HepG2 (cell line): ENCODE measurements around the gene GRM7. TPM values are rescaled to one million over a fixed set of nuclear protein-coding genes. Genes with fewer than 3 reads are reported as not detected.

Source experiments
- ATAC-seq: fragments of 200-7000 bp; cut with Tn5 transposase; 3 replicates; pipeline ENCODE4 v1.9.1; 2020; ENCODE audit warnings: mild to moderate bottlenecking, moderate library complexity
- BruUV-seq: library from RNA; stranded (reverse); fragments of 400-500 nt; replicated peaks from 2 replicates; lab custom pipeline; 2021; lab: Mats Ljungman, UMichigan
- CTCF ChIA-PET: fragments of 300-600 bp; formaldehyde crosslinking; extraction: SDS; loops from one replicate; lab custom pipeline; 2021; ENCODE audit warnings: low total read pairs, inconsistent platforms, low intra/inter-chr PET ratio; lab: Yijun Ruan, JAX
- POLR2A ChIA-PET: fragments of 350-600 bp; sonication (Branson Sonifier 250); formaldehyde crosslinking; loops from one replicate; lab custom pipeline; 2020; ENCODE audit warnings: antibody characterized with exemption, inconsistent platforms; lab: Yijun Ruan, JAX
- DNase-seq: peaks from one replicate; pipeline ENCODE4 v3.0.0-alpha.2; 2015; ENCODE audit warnings: low spot score
- FAIRE-seq: peaks from 3 replicates; lab custom pipeline; 2011; peaks lifted over from hg19 to GRCh38; lab: Jason Lieb, UNC
- H2AFZ ChIP-seq: one replicate; pipeline ENCODE4 v1.6.1; 2011; ENCODE audit warnings: low read length, inconsistent platforms
- H3K27ac ChIP-seq: fragments of 300-600 bp; 3 replicates; pipeline ENCODE4 v1.8.0; 2011; ENCODE audit warnings: mixed run types, mild to moderate bottlenecking, mixed read lengths, low read length, inconsistent platforms; ENCODE audit not compliant: insufficient read depth; ENCODE audit errors: extremely low read length
- H3K27me3 ChIP-seq, 2 experiments: fragments of 200-600 bp in 1 of 2; 2 replicates in 1 of 2; 3 replicates in 1 of 2; pipeline versions ENCODE4 v1.6.0 to v1.8.0; 2011; ENCODE audit warnings: low read length in 2 of 2, mild to moderate bottlenecking in 2 of 2, moderate library complexity in 2 of 2, inconsistent platforms in 1 of 2; ENCODE audit not compliant: insufficient read depth in 2 of 2, control insufficient read depth in 1 of 2
- H3K36me3 ChIP-seq, 2 experiments: fragments of 200-600 bp in 1 of 2; replicated peaks in 1 of 2; 2 replicates in 1 of 2; 3 replicates in 1 of 2; pipeline versions ENCODE4 v1.5.1 to v1.8.0; 2011; ENCODE audit warnings: low read length in 2 of 2, inconsistent platforms in 1 of 2; ENCODE audit not compliant: insufficient read depth in 2 of 2, control insufficient read depth in 1 of 2
- H3K4me1 ChIP-seq: 2 replicates; pipeline ENCODE4 v1.5.1; 2012; ENCODE audit warnings: low read length, inconsistent platforms; ENCODE audit not compliant: insufficient read depth
- H3K4me2 ChIP-seq: 2 replicates; pipeline ENCODE4 v1.6.0; 2011; ENCODE audit warnings: low read depth, low read length, inconsistent platforms
- H3K4me3 ChIP-seq, 3 experiments: fragments of 200-600 bp in 1 of 3; sonication (generic), shearing (Covaris generic) in 1 of 3; replicated peaks in 1 of 3; 2 replicates each; pipeline ENCODE4 v1.5.1; 2011 to 2016; ENCODE audit warnings: low read length in 3 of 3, inconsistent platforms in 2 of 3, low read depth in 2 of 3, mild to moderate bottlenecking in 2 of 3, control low read depth in 1 of 3, mixed read lengths in 1 of 3; ENCODE audit not compliant: insufficient read depth in 1 of 3
- H3K79me2 ChIP-seq: one replicate; pipeline ENCODE4 v1.6.1; 2011; ENCODE audit warnings: low read length, inconsistent platforms; ENCODE audit not compliant: insufficient read depth
- H3K9ac ChIP-seq: 2 replicates; pipeline ENCODE4 v1.6.0; 2011; ENCODE audit warnings: mild to moderate bottlenecking, low read depth, low read length, inconsistent platforms; ENCODE audit not compliant: insufficient read depth
- H3K9me3 ChIP-seq: 2 replicates; pipeline ENCODE4 v1.5.1; 2012; ENCODE audit warnings: mild to moderate bottlenecking, low read length
- H4K20me1 ChIP-seq: 2 replicates; pipeline ENCODE4 v1.6.0; 2011; ENCODE audit warnings: inconsistent platforms, mild to moderate bottlenecking, low read length, moderate library complexity; ENCODE audit not compliant: insufficient read depth
- FOXP1 ChIP-seq, 2 experiments: fragments of 450-650 bp in 1 of 2; IDR thresholded peaks; 2 replicates each; pipeline ENCODE4 v1.6.1; 2017 to 2018; ENCODE audit warnings: antibody characterized with exemption in 1 of 2
- GLI4 ChIP-seq: sonication (generic); formaldehyde crosslinking; IDR thresholded peaks from 2 replicates; pipeline ENCODE4 v1.5.1; 2020; ENCODE audit warnings: missing genetic modification reagents, mild to moderate bottlenecking, moderate library complexity, borderline replicate concordance
- MIER3 ChIP-seq: IDR thresholded peaks from 2 replicates; pipeline ENCODE4 v1.6.1; 2016; ENCODE audit warnings: missing compliant biosample characterization, borderline replicate concordance
- SRF ChIP-seq: IDR thresholded peaks from 2 replicates; pipeline ENCODE4 v1.6.1; 2011; ENCODE audit warnings: mild to moderate bottlenecking, low read depth, low read length, moderate library complexity
- ZBTB3 ChIP-seq: sonication (generic); formaldehyde crosslinking; IDR thresholded peaks from 2 replicates; pipeline ENCODE4 v1.4.0; 2020; ENCODE audit warnings: low read depth, mild to moderate bottlenecking, moderate library complexity, missing genetic modification reagents, borderline replicate concordance
- ZBTB7B ChIP-seq: sonication (generic); formaldehyde crosslinking; IDR thresholded peaks from 2 replicates; pipeline ENCODE4 v1.4.0; 2020; ENCODE audit warnings: missing genetic modification reagents
- ZNF34 ChIP-seq: sonication (generic); formaldehyde crosslinking; IDR thresholded peaks from 2 replicates; pipeline ENCODE4 v1.4.0; 2020; ENCODE audit warnings: mild to moderate bottlenecking, missing genetic modification reagents, borderline replicate concordance
- WGBS: methylation state at CpG from one replicate; pipeline ENCODE4 v1.1.6; 2017; ENCODE audit warnings: low lambda C conversion rate; 5-methylcytosine and 5-hydroxymethylcytosine counted together
- in situ Hi-C: cut with HindIII; loops from 2 replicates; pipeline ENCODE4 v1.10.0; 2017; ENCODE audit warnings: low pct_unique_long_range_greater_than_20kb; ENCODE audit not compliant: extremely low pct_ligation_motif_present
- intact Hi-C: fragments of 100-400 bp; cut with micrococcal nuclease; formaldehyde crosslinking; loops from one replicate; pipeline ENCODE4 v1.10.0; 2022; ENCODE audit not compliant: unreplicated experiment
- polyA plus RNA-seq, 8 experiments: library from polyadenylated mRNA; depleted of rRNA in 3 of 8; stranded (reverse) in 7 of 8; unstranded in 1 of 8; fragments of >200 nt; fragmentation: Illumina TruSeq in 4 of 8; extraction: Trizol in 4 of 8; gene quantifications; 2 replicates each; pipeline versions ENCODE4 v1.2.1 to v1.2.3, GENCODE V29; 2011 to 2016; ENCODE audit warnings: low read depth in 4 of 8, missing spikeins in 1 of 8, mixed read lengths in 1 of 8; ENCODE audit not compliant: insufficient read depth in 1 of 8
- total RNA-seq, 5 experiments: library from RNA; depleted of rRNA; stranded (reverse); fragments of >200 nt; fragmentation: Illumina TruSeq; extraction: Trizol; gene quantifications; 2 replicates each; pipeline ENCODE4 v1.2.3, GENCODE V29; 2016; ENCODE audit warnings: low read depth in 1 of 5
- TF ChIP-seq, protein P1 (sequence below): IDR thresholded peaks from 2 replicates; pipeline ENCODE4 v1.6.1; 2016; ENCODE audit warnings: control low read depth
- TF ChIP-seq, protein P2 (sequence below): sonication (generic); formaldehyde crosslinking; IDR thresholded peaks from 2 replicates; pipeline ENCODE4 v1.4.0; 2020; ENCODE audit warnings: mild to moderate bottlenecking, missing genetic modification reagents
- TF ChIP-seq, protein P3 (sequence below): sonication (generic); formaldehyde crosslinking; IDR thresholded peaks from 2 replicates; pipeline ENCODE4 v1.5.1; 2020; ENCODE audit warnings: missing genetic modification reagents, mild to moderate bottlenecking, borderline replicate concordance

GRM7 gene
- total and polyA plus RNA-seq, 2 of the 13 experiments (the other 11 are each of a cell fraction or from before 2014, with no cell fraction given), result not detected

DNA sequence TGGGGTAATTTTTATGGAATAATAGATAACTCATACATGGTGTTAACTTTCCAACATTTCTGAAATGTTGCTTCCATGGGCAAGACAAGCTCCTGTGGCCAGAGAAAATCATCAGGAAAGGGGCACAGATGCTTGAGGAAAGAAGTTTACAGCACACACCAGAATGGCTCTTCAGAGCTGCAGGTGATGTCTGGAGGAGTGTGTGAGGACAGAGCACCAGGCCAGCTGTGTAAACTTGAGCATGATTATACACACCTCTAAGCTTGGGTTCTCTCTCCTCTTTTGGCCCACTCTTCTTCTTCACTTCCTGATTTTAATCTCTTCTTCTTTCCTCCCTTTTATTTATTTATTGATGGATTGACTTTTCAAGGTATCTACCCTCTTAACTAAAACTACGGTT is 676.0 kb downstream of the GRM7 start:
- Histone ChIP-seq H3K4me2 (no peak overlapping the region), H3K9me3 (peaks cover 71% of the 10 kb centered on the region), H2AFZ (no peak overlapping the region), H3K4me1 (no peaks in the 10 kb centered on the region), H3K27ac (no peak overlapping the region)
- WGBS, result 22% methylated on average over 1 of the region's 1 CpG
- no TSS peak for BruUV-seq
- no peak for FAIRE-seq
- in situ Hi-C loops, result no loop called here
- ATAC-seq, result no peak
- DNase-seq, result no peak
- ChIA-PET CTCF (no interaction called here), POLR2A (no interaction called here)
- TF ChIP-seq ZBTB7B (no peak), GLI4 (CRISPR knock-in tag) (no peak), ZNF34 (no peak), MIER3 (CRISPR knock-in tag) (no peak), SRF (no peak), FOXP1 (IDR thresholded peaks at IDR 0.05) (no peak), FOXP1 (CRISPR knock-in tag; IDR thresholded peaks at IDR 0.05) (no peak), ZBTB3 (CRISPR knock-in tag) (no peak)
- TF ChIP-seq, protein P1, sequence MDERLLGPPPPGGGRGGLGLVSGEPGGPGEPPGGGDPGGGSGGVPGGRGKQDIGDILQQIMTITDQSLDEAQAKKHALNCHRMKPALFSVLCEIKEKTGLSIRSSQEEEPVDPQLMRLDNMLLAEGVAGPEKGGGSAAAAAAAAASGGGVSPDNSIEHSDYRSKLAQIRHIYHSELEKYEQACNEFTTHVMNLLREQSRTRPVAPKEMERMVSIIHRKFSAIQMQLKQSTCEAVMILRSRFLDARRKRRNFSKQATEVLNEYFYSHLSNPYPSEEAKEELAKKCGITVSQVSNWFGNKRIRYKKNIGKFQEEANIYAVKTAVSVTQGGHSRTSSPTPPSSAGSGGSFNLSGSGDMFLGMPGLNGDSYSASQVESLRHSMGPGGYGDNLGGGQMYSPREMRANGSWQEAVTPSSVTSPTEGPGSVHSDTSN (CRISPR knock-in tag), result no peak
- TF ChIP-seq, protein P2, sequence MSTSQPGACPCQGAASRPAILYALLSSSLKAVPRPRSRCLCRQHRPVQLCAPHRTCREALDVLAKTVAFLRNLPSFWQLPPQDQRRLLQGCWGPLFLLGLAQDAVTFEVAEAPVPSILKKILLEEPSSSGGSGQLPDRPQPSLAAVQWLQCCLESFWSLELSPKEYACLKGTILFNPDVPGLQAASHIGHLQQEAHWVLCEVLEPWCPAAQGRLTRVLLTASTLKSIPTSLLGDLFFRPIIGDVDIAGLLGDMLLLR, result no peak
- TF ChIP-seq, protein P3, sequence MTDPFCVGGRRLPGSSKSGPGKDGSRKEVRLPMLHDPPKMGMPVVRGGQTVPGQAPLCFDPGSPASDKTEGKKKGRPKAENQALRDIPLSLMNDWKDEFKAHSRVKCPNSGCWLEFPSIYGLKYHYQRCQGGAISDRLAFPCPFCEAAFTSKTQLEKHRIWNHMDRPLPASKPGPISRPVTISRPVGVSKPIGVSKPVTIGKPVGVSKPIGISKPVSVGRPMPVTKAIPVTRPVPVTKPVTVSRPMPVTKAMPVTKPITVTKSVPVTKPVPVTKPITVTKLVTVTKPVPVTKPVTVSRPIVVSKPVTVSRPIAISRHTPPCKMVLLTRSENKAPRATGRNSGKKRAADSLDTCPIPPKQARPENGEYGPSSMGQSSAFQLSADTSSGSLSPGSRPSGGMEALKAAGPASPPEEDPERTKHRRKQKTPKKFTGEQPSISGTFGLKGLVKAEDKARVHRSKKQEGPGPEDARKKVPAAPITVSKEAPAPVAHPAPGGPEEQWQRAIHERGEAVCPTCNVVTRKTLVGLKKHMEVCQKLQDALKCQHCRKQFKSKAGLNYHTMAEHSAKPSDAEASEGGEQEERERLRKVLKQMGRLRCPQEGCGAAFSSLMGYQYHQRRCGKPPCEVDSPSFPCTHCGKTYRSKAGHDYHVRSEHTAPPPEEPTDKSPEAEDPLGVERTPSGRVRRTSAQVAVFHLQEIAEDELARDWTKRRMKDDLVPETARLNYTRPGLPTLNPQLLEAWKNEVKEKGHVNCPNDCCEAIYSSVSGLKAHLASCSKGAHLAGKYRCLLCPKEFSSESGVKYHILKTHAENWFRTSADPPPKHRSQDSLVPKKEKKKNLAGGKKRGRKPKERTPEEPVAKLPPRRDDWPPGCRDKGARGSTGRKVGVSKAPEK (CRISPR knock-in tag), result no peak
- TF ChIP-seq, all 625 proteins: peak for 0
- intact Hi-C loops, result no loop called here
- Histone ChIP-seq H3K9ac (no peak overlapping the region), H3K27me3 (no peaks in the 10 kb centered on the region), H3K79me2 (no peaks in the 10 kb centered on the region), H3K36me3 (no peaks in the 10 kb centered on the region), H3K4me3 (no peak overlapping the region), H4K20me1 (no peaks in the 10 kb centered on the region)
